ENCODE results near the gene KCNJ15.

Gene KCNJ15

DNA sequence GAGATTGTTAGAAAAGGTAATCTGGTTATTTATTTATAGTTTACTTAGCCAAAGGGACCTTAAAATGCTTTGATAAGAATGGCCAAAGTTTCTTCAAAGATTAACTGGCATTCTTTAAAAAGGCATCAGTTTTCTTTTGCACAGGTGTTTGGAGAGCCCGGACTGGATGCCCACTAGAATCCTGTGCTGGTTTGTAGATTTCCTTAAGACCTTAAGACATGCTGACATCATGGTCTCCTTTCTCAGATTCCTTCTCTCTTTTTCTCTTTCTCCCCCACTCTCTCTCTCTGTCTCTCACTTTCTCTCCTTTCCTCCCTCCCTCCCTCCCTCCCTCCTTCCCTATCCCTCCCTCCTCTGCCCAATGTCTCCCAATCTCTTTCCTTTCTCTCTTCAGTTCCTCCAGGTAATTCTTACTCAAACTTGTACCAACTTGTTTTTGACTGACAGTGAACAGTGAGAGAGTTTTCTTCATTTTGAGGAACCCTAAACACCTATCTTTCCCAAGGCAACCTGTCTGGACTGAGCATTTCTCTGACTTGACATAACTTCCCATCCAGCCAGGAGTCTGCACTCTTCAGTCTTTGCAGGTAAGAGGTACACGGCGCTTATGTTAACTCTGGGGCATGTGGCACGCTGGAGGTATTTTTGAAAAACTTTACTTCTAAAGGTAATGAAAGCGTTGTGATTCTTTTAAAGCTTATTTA is at the start of gene KCNJ15:
TSS of gene KCNJ15 (plus strand) at position 393 of the 704 bp plus-strand sequence. CDS start 42,271 bp downstream, outside the sequence.
- no peak for DNase-seq (ENCODE audit: low read depth)
- no peak for TF ChIP-seq CTCF (IDR thresholded peaks at IDR 0.05; ENCODE audit: low read length, missing control alignments)
- H3K4me3 ChIP-seq (replicated peaks; ENCODE audit: low read depth, low read length): no peak within 1 kb of the TSS

DNA sequence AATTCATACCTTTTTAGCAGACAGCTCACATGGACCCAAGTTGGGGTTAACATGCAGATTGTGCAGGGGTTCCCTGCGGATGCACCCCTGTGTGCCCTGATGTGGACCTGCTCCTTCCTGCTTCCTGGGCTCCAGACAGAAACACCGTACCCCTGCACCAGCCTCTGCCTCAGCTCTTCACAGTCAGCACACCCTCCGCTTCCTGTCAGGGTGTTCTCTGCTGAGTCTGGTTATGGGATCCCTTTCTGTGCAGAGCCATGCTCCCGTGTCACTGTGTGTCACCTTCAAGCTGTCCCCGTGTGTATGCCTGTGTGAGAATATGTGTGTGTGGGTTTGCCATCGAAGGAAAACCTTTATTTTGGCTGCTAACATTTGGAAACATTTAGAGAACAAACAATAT is 48.7 kb upstream of the KCNJ15 start:
- H3K4me3 ChIP-seq (replicated peaks; ENCODE audit: low read depth, low read length): no peak overlapping the region
- no peak for DNase-seq (ENCODE audit: low read depth)
- no peak for TF ChIP-seq CTCF (IDR thresholded peaks at IDR 0.05; ENCODE audit: low read length, missing control alignments)

DNA sequence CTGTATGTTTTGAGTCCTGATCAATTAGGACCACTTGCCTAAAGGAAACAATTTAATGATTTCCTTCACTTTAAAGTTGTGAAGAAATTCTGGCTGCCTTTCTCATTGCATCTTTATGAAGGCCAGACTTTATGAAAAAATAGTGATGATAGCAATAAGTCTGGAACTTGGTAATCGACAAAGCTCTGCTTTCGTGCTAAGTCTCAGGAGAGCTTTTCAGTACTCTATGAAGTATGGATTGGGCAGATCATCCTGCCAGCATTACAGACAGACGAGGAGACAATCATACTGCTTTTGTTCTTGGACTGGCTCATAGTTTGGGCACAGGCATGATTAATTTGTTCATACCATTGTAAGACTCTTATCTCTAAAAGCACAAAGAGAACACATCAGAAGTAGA is 45.5 kb upstream of the KCNJ15 start:
- no peak for TF ChIP-seq CTCF (IDR thresholded peaks at IDR 0.05; ENCODE audit: low read length, missing control alignments)
- no peak overlapping the region for H3K4me3 ChIP-seq (replicated peaks; ENCODE audit: low read depth, low read length)
- DNase-seq (ENCODE audit: low read depth): no peak

- no peak for DNase-seq (ENCODE audit: low read depth)
- no peak for TF ChIP-seq CTCF (IDR thresholded peaks at IDR 0.05; ENCODE audit: low read length, missing control alignments)
- H3K4me3 ChIP-seq (replicated peaks; ENCODE audit: low read depth, low read length): no peak overlapping the region
These were observed 44.1 kb upstream of the KCNJ15 start for GRCh38 chr21:38212706-38213105.

DNA sequence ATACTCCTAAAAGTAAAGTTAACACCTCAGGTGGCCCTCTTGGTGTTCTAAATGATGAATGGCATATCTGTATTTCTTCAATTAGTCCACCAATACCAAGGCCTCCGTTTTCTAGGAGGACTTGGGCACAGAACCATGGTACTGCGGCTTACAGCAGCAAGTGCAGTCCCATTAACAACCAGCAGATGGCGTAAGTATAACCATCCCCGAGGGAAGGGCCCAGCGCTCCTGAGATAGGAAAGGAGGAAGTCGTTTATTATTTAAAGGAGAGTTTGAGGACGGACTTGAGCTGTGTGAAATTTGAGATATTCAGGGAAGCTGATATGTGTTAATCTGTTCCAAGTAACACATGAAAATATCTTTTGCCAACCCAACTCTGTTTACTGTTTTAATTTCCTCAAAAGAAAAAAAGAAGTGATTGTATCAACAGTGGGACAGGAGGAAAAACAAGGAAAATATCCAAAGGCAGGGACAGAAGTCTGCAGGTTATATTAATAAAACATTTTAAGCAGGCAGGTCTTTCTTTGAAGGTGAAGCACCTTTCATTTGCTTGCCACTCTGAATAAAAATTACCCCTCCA is 37.7 kb upstream of the KCNJ15 start:
- TF ChIP-seq CTCF (IDR thresholded peaks at IDR 0.05; ENCODE audit: low read length, missing control alignments): peak; percentile 99
- no peak overlapping the region for H3K4me3 ChIP-seq (replicated peaks; ENCODE audit: low read depth, low read length)
- peak; percentile 87 for DNase-seq (ENCODE audit: low read depth)

DNA sequence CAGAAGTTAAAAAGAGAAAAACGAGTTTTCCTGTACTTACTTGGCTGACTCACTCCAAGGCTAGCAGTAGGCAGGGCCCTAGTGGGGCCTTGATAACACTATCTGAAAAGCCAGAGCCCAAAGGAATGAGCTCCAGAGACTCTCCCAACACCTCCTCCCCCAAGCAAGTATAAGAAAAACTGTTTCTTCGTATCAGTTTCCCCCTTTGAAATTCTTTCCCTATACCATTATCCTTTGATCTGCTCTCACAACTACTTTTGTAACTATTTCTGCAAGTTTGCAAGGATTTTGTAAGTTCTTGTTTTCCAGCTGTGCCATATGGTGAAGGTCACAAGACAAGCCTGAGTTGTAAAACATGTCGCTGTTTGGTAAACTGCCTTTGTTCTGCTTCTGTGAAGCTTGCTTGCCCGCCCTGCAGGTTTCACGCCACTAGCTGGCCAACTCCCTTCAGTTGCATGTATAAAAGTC is 36.5 kb upstream of the KCNJ15 start:
- H3K4me3 ChIP-seq (replicated peaks; ENCODE audit: low read depth, low read length): no peak overlapping the region
- peak; percentile 28 for DNase-seq (ENCODE audit: low read depth)
- TF ChIP-seq CTCF (IDR thresholded peaks at IDR 0.05; ENCODE audit: low read length, missing control alignments): no peak

All from fibroblast of pulmonary artery (primary cell).